COR-L47 (cell line): ENCODE results near the gene WDR27.
"Not testable (repeated sequence)": the region's sequence is repeated elsewhere in the genome, so short reads cannot be mapped to it uniquely, and the experiment has no call there.

Experiments
- DNase-seq: peaks from one replicate; lab custom pipeline; 2025; lab: John Stamatoyannopoulos, UW

Gene WDR27

DNA sequence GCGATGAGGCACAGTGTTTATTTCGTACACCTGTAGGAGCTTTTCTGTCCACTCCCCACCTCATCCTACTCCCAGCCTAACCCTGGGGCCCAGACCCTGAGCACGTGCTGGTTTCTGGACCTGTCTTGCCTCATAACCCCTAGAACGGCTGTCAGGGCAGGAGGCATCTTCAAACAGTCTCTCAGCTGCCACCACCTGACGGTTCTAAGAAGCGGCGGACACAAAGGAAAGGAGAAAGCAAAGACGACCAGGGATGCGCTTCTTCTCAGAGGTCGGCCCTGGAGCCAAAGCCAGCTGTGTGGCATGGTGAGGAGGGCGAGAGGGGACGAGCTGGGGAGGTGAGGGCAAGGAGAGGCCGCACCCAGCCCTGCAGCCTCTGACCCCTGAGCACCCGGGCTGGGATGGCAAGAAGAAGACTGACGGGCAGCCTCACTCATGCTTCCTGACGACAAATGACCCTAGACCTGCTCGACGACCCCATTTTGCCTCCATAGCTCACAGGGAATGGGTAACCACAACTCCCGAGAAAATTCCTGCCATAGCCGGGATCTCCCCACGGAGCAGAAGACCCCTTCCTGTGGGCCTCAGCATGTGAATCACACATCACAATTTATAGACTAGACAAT is 62.1 kb downstream of the WDR27 start:
- DNase-seq: no peak

DNA sequence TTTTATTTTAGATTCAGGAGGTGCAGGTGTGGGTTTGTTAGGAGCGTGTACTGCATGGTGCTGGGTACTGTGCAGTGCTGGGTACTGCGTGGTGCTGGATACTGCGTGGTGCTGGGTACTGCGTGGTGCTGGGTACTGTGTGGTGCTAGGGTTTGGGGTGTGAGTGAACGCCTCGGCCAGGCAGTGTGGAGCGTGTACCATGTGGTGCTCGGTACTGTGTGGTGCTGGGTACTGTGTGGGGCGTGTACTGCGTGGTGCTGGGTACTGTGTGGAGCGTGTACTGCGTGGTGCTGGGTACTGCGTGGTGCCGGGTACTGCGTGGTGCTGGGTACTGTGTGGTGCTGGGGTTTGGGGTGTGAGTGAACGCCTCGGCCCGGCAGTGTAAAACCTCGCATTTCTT is 62.9 kb downstream of the WDR27 start:
- DNase-seq: no peak

DNA sequence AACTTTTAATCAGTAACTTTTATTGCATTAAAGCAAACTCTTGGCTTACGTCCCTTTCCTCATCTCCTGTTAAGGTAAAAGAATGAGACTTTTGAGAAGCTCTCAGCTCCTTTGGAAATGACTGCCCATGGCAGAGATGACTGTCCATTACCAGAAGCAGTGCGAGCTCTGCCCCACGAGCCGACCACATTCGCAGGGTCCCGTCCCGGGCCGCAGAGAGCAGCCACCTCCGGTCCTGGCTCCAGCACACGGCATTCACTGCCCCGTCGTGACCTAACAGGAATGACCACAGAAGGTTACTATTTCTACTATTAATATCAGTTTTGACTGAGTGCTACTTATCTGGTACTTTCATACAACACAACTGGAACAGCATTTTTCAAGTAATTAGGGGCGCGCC is 63.4 kb downstream of the WDR27 start:
- DNase-seq: no peak

DNA sequence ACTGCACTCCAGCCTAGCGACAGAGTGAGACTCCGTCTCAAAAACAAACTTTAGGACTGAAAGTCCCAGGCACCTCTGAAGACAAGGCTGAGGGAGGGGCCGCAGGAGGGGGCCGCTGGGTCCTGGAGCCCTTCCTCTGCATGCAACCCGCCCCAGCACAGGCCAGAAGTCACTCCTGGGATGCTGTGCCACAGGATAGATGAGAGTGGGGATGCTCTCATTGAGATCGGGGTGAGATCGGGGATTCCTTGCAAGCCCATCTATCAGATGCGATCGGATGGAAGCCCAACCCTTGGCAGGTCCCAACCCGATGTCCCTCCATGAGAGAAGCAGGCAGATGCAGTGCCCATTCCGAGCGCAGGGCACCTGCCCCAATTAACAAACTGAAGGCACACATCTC is 66.5 kb downstream of the WDR27 start:
- DNase-seq: no peak

DNA sequence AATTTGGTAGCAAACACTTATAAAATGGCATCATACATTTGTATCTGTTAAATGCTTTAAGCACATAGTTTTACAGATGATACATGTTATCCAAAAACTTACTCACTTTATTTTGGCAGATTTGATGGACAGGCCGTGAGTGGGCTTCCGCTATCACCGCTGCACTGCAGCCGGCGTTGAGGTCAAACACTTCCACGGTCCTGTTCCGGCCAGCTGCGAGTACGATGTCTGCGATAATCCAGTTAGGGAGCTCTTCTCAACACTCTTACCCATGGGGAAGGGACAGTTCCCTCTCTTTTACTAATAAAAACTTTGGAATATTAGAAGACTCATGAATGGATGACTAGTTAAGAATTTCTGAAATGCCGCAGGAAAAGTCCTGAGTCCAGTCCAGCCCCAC is 69.0 kb downstream of the WDR27 start:
- DNase-seq: no peak

DNA sequence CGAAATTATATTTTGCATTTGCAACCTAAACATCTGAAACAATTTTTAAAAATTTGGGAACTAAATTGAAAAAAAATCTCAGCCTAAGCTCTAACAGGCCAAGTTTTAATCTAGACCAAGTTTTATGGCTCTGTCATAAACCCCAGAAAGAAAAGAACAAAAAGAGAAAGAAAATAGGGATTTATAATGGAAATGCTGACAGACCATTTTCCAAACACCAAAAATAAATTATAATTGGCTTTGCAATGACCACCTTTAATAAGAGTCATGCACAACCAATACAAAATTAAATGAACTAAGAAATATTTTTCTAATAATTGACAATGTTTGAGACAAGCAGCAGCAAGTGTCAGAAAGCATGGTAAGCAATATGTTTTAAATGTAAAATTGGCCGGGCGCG is 72.6 kb downstream of the WDR27 start:
- no peak for DNase-seq

DNA sequence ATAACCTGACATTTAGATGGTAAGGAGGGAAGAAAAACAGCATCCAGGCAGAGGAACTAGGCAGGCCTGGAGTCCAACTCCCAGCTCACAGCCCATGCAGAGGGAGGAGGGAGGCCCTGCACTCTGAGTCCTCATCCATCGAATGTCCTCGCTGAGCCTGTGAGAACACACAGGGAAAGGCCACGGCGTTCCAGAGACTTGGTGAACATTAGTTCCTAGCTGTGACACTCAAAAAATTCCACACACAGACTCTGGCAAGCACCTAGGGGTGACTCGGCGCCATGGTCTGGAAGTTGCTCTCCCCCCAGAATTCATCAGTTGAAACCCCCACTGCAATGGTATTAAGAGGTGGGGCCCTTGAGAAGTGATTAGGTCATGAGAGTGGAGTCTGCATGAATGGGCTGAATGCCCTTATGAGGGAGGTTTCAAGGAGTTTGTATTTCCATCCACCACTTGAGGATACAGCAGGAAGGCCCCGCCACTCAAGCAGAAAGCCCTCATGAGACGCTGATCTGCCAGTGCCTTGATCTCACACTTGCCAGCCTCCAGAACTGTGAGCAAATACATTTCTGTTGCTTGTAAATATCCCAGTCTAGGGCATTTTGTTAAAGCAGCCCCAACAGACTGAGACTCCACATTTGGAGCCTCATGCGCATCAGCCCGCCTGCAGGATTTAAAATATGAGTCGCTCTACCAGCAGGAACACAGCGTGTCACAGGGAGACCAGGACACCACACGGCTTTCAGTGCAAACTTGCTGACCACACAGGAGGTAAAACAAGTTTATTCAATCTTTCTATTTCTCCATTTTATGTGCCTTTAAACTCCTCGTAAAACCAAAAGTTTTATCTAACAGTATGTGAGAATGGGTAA is 73.9 kb downstream of the WDR27 start:
- no peak for DNase-seq

DNA sequence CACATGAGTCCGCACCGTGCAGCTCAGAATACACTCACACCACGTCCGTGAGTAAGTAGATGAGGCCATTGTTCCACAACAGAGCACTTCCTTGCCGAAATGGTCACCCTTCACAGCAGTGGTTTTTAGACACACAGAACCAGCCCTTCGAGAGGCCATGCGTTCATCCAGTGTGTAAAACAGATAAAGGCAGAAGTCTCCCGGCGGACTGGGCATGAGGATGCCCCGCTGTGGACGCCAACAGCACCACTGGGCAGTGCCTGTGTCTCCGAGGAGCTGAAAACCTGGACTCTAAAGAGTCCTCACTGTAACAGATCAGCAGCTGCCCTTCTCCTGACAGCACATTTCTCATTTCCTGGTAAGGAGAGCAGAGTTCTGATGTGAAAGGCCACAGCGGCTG is 75.2 kb downstream of the WDR27 start:
- DNase-seq: no peak

DNA sequence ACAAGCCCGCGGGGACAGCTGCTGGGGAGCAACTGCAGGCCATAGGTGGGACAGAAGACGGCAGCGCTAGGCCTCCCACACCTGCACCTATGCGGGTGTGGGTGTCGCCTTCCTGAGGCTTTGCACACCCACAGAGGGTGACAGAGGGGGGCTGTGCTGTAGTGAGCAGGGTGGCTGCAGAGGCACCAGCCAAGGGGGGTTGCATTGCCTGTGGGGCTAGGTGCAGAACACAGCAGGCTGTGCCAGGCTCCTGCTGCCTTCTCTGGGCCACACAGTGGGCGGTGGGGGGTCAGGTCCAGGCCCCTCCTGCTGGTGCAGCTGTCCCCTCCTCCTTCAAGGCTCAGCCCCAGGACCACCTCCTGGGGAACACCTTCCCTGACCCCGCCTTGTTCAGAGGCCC is 75.7 kb downstream of the WDR27 start:
- DNase-seq: no peak

DNA sequence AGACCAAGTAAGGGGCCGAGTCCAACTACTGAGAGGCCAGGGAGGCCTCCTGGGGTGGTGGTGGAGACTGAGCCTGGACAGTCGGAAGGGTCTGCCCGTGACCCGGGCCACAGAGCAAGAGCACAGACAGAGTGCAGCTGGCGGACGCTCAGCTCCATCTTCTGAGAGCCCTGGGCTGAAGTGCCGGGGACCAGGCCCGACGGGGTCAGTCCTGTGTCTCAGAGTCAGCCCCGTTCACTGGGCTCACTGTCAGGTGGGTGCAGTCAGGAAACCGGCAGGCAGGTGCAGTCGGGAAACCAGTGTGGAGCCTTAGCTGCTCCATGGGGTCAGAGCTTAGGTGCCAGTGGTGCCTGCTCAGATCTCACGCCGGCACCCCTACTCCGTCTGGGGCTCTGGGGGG is 76.5 kb downstream of the WDR27 start:
- DNase-seq: no peak

DNA sequence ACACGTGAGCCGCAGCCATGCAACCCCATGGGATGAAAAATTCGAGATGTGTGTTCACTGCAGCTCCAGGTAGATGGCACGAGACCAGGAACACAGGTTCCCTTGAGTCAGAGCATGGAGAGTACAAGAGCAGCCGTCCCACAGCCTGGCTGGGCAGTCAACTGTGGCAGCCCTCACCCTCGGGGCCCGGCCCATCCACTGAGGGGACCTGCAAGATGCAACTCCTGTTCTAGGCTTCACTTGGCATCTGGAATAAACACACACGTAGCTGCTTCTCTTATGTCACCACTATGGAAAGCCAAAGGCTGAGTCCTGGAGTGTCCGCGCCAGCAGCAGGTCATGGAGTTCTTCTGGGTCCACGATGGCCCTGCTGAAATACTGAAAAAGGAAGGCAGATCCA is 77.0 kb downstream of the WDR27 start:
- no peak for DNase-seq

DNA sequence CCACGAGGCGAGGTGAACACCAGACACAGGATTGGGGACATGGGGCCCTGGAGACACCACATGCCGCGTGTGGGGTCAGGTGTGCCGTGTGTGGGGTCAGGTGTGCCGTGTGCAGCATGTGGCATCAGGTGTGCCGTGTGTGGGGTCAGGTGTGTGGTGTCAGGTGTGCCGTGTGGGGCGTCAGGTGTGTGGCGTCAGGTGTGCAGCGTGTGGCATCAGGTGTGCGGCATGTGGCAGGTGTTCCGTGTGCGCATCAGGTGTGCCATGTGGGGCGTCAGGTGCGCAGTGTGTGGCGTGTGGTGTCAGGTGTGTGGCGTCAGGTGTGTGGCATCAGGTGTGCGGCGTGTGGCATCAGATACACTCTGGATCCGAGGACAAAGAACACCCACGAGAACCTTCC is 77.9 kb downstream of the WDR27 start:
- no peak for DNase-seq

DNA sequence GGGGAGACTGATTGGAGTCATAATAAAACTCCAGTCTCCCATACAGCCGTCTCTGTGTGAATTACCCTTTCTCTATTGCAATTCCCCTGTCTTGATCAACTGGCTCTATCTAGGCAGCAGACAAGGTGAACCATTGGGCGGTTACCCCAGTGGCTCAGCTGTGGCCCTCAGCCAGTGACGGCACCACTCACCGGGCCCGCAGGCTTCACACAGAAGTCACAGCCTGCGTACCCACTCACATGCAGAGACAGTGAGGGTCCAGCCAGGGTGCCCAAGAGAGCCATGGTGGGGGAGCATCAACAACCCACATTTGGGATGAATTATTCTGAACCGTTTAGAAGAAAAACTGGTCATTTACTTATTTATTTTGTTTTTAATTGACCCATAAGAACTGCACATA is 78.5 kb downstream of the WDR27 start:
- DNase-seq: no peak

DNA sequence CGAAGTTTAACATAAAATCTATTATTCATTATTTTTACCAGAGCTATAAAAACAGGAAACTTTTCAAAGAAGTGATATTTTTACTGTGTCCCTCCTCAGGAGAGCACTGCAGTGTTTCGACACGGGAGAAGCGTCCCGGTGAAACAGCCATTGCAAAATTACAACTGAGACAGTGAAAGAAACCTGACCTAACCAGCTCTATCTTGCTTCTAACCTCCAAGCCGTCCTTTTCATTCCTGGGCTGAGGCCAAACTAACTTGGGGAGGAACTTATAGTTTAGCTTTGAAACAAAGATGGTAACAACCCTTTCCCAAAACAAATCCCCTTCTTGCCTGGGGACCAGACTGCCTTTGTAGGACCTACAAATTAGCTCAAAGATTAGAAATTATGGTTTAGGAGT is 79.2 kb downstream of the WDR27 start:
- no peak for DNase-seq

DNA sequence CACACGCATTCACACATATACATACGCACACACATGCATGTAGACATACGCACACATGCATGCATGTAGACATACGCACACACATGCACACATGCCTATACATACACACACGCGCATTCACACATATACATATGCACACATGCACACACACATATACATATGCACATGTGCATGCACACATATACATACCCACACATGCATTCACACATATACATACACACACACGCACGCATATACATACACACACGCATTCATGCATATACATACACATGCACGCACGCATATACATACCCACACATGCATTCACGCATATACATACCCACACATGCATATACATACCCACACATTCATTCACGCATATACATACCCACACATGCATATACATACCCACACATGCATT is 80.5 kb downstream of the WDR27 start:
- no peak for DNase-seq

DNA sequence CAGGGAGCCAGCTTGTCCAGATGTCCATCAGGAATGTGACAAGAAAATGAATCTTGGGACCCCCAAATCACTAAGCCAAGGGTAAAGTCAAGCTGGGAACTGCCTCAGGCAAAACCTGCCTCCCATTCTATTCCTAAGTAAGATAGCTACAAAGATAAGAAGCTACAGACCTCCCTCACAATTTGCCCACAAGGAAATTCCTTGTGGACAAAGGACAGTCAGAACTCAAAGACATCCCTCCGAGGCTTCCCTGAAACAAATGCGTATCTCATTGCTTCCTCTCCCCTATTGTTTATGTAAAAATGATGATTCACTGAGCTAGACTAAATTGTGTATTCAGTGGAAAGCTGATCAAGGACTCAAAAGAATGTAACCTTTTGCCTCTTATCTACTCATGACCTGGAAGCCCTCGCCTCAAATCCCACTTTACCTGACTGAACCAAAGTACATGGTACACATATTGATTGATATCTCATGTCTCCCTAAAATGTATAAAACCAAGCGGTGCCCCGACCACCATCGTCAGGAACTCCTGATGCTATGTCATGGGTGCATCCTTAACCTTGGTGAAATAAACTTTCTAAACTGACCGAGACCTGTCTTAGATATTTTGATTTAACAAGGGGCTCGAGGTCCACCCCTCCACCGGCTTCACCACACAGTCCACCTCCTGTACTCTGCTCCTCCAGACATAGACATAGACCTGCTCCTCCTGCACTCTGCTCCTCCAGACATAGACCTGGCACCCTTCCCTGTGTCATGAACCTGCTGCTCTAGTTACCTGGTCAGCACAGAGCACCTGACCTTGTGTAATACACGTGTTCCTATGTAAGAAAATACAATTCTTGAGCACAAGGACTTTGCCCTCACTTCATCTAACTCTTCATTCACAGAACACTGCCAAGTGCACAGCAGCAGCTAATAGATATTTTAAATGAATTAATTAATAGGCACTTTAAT is 81.4 kb downstream of the WDR27 start:
- no peak for DNase-seq

DNA sequence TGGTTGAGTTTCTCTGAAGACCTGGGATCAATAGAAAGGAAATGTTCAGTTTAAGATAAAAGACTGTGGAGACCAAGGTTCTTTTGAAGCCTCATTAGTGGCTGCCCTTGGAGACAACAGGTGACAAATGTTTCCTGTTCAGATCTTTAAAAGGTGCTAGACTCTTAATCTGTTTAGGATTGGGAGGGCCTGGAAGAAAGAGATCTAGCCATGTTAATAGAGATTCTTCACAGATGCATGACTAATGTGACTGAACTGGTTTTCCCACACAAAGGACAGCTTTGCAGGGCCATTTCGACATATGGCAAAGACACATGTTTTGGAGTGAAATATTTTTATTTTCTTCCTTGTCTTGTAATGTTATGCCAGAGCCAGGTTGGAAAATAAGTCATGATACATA is 82.2 kb downstream of the WDR27 start:
- DNase-seq: no peak

DNA sequence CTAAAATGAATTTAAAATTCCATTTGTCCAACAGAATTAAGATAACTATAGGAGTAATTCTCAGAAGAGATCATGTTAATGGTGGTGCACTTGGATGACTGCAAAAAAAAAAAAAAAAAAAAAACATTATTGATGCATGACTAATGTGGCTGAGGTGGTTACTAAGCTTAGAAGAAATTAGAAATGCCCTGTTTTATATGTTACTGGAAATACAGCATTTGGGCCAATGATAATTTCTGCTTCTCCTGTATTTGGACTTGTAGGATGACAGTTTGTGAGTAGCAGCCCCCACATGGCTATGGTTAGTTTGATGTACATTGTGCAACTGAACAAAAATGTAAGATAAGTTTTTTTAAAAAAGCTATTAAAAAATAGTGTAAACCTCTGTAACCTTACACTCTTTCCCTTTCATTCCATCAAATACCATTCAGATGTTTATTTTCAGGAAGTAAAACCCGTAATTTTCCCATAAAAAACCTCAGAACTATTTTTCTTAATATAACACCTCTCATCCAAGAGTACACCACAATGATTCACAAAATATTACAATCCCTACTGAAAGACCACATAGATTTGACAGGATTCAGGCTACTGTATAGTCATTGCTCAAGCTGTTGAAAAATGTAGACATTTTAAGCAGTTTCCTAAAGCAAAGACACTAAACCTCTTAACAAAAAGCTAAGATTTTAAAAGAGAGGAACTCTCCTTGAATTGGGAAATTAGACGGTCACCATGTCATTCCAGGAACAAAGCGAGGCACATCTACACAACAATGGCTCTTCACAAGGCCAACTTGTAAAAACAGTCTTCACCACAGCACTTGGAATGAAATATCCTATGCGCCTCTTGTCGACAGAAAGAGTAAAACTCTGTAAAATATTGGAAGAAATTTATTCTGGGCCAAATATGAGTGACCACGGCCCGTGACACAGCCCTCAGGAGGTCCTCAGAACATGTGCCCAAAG is 83.0 kb downstream of the WDR27 start:
- DNase-seq: no peak

DNA sequence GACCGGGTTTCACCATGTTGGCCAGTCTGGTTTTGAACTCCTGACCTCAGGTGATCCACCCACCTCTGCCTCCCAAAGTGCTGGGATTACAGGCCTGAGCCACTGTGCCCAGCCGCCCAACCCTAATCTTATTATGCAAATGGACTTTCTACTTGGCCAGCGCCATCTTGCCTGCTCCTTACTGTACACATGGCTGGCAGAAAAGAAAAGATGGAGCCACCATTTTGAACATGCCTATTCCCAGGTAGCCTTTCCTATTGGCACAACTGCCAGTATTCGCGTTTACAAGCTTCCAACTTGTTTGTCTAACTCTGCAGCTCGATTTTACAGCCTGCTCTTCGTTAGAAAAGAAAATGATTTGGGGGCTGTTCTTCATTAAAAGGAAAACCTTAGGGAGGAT is 84.3 kb downstream of the WDR27 start:
- no peak for DNase-seq

DNA sequence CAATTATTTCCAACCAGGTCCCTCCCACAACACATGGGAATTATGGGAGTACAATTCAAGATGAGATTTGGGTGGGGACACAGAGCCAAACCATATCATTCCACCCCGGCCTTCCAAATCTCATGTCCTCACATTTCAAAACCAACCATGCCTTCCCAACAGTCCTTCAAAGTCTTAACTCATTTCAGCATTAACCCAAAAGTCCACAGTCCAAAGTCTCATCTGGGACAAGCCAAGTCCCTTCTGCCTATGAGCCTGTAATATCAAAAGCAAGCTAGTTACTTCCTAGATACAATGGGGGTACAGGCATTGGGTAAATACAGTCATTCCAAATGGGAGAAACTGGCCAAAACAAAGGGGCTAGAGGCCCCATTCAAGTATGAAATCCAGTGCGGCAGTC is 93.2 kb downstream of the WDR27 start:
- not testable (repeated sequence) for DNase-seq

DNA sequence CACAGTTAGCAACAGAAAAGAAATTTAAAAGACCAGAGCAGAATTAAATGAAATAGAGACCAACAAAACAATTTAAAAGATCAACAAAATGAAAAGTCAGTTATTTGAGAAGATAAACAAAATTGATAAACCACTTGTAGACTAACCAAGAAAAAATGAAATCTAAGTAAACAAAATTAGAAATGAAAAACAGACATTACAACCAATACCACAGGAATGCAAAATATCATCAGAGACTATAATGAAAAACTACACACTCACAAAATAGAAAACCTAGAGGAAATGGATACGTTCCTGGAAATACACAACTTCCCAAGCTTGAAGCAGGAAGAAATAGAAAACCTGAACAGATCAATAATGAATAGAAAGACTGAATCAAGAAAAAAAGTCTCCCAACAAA is 97.8 kb downstream of the WDR27 start:
- DNase-seq: no peak

DNA sequence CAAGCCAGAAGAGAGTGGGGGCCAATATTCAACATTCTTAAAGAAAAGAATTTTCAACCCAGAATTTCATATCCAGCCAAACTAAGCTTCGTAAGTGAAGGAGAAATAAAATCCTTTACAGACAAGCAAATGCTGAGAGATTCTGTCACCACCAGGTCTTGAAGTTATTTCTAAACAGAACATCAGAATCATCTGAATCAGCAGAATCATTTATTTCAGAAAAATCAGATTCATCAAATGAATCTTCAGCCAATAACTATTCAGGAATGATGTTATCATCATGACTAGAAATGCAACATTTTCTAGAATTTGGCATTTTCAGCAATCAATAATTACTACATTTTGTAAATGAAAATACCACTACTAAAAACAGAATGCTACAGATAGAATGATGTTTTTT is 100.7 kb downstream of the WDR27 start:
- DNase-seq: not testable (repeated sequence)
